Activated CD4-positive, alpha-beta T cell treated with anti-CD3 and anti-CD28 coated beads, Interleukin-2, amount 50 U/mL, for 4 hours (primary cell): ENCODE measurements around the gene FHOD3.
"Not testable (repeated sequence)": the region's sequence is repeated elsewhere in the genome, so short reads cannot be mapped to it uniquely, and the experiment has no call there.

Source experiments
- DNase-seq, 2 experiments: peaks; one replicate each; pipeline ENCODE4 v3.0.0-alpha.2; 2020

FHOD3 gene

DNA sequence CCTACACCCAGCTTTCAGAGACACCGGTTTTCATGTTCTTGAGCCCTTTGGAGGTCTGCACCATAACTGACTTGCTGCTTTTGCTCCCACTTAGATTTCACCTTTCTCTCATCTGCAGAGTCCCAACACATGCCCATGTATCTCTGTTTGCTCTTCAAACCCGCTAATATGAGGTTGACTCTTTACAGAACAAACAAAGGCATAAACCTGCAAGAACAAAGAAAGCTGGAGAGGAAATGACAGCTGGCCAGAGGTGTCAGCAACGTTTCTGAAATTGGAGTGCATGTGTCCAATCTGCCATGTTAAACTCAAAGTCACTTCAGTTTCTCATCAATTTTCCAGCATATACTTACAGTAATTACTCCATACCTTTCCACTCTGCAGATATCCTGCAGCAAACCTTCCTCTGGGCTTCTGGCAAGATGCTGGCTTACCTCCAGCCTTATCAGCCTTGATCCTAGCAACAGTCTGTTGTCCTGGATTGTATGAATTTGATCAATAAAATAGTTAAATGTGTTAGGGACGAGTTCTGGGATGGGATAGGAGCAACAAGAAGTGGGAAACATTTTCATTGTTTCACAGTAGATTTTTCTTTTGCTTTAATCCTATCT is 157.4 kb downstream of the FHOD3 start:
- no peak for DNase-seq

DNA sequence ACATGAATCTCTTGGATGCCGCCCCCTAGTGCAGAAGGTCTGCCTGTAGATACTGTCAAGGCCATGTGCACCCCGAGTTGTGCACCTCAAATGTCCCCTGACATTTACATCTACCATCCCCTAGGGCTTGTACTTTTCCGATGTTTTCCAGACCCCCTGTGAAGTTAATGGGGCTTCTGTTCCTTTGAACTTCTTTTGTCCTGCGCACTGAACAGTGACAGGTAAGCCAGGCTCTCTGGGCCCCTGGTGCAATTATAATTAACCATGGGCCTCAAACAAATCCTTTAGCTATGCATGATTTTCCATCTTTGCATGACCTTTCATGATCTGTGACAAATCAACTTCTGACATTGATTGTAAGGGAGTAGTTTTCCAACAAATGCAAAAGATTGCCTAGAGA is 158.4 kb downstream of the FHOD3 start:
- DNase-seq: no peak

DNA sequence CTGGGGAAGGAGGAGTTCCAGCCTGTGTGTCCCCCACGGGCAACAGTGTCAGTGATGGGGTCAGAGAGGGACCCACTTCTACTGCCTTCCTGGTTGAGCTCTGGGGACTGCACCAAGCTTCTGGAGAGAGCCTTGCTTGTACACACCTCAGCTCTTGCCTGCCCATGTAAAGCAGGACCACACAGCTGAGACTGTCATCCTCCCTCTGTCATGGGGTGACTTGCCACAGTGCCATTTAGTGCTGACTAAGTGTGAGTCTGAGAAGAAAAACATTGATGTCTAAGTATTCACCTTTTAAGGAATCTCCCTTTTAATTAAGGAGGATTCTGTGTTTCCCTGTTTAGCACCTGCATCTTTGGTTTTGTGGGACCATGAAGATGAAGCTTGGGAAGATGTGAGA is 159.1 kb downstream of the FHOD3 start:
- DNase-seq: no peak

DNA sequence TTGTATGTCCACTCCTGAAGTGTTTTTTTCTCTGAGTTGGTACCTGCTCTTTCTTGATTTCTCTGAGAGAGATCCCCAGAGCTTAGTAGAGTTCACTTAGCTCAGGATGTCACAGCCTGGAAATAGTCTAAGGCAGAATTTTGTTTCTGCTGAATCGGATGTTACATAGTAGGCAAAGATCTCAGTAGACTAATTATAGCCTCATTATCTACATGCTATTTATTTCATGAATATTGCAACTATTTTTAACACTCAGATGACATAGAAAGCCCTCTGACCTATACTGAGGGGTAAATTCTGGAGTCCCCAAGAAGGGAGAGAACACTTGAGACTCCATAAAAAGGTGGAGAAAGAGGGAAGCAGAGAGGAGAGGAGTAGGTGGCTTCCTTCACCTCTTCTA is 160.2 kb downstream of the FHOD3 start:
- DNase-seq: no peak

GRCh38 chr18:36458306-36458705 is 160.8 kb downstream of the FHOD3 start:
- no peak for DNase-seq

DNA sequence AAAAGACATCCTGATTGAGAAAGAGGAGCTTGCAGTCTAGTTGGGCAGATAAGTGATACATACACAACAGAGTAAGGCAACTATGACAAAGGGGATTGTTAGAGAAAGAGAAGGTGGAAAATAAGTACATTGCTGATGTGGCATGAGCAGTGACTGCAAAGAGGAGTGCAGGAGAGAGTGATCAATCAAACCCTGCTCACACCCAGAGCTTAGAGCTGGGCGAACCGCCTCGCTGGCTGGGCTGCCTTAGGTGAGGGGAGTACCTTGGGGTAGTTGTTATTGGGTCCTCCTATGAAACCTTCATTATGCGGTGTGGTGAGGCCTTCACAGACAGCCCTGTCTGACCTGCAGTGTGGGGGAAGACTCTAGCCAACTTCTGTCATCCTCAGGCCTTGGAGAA is 161.7 kb downstream of the FHOD3 start:
- no peak for DNase-seq

DNA sequence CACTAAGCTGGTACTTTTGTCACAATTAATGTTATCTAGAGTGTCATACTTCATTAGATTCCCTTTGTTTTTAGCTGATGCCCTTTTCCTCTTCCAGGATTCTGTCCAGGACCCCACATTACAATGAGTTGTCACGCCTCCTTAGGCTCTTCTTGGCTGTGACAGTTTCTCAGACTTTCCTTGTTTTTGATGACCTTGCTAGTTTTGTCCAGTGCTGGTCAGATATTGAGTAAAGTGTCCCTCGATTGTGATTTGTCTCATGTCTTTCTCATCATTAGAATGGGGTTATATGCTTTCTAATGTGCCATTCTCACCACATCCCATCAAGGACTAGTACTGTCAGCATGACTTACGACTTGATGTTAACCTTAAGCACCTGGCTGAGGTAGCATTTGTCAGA is 162.3 kb downstream of the FHOD3 start:
- DNase-seq: no peak

DNA sequence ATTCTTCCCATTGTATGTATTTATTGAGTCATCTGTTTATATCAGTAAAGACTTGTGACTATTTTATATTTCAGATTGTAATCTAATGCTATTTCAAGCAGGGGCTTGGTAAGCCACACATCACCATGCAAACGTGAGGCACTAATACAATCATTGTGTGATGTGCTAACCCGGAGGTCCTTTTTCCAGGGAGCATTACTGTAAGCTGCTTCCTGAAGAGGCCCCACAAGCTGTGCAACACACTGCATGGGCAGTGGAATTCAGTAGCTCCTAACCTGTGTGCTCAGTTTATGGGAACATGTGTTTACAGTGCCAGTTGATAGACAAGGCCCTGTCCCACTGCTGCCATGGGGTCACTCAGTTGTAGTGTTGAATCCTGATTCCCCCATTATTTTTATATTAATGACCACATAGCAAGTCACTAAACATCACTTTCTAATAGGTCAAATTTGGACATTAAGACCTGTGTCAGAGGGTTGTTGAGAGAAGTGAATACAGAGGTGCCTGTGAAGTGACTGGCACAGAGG is 162.9 kb downstream of the FHOD3 start:
- DNase-seq: no peak

- DNase-seq: no peak
Observed at GRCh38 chr18:36460854-36461253, 163.3 kb downstream of the FHOD3 start.

GRCh38 chr18:36461551-36461987 is 164.1 kb downstream of the FHOD3 start:
- no peak for DNase-seq

GRCh38 chr18:36463516-36463915 is 166.0 kb downstream of the FHOD3 start:
- not testable (repeated sequence) for DNase-seq

DNA sequence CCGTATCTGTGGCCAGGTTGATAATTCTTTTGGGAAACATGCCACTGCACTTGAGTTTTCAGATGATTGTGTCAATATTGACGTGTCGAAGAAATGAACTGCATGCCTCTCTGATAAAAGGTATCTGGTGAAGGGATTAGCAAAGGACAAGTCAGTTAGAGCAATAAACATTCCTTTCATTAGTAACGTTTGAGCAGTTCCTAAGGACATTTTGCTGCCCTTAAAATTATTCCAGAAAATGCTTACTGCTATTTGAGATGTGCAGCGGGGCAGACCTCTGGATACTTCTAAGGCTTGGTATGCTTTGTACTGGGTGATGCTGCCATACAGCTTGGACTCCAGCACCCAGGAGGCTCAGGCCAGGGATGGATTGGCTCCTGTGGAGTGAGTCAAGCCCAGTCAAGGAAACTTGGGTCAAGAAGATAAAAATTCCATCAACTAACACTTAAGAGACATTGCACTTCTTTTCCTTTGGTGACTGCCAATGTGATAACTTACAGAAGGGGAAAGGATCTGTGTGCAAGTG is 166.7 kb downstream of the FHOD3 start:
- no peak for DNase-seq

DNA sequence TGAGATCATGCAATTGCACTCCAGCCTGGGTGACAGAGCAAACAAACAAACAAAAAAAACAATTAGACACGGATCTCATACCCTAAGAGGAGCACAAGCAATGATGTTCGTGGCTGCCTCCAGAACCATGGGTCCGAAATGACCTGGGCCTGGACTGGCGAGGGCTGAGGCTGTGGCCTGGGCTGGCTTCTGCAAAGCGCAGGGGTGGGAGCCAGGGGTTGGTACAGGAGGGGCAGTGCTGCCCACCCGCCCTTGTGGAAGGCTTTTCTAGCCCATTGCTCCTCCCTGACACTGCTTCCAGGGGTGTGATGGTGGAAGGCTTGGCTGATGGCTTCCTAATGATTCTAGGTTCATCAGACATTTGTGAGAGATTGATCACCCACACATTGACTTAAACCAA is 167.8 kb downstream of the FHOD3 start:
- no peak for DNase-seq

GRCh38 chr18:36465970-36466369 is 168.5 kb downstream of the FHOD3 start:
- no peak for DNase-seq

DNA sequence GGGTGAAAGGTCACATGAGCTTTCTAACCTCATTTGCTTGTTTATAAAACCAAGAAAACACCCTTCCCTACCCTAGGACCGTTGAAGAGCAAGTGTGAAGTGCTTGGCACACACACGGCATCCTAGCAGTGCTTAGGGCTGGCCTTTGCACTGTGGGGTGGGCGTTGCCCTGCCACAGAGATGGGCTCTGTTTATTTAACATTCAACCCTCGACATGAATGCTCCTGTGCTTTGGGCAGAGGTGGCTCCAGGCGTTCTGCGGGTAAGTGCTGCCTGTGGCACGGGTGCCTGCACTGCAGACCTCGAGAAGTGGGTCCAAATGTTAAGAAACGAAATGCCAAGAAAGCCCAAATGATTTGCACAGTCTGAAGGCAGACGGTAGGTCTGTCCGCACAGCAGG is 170.1 kb downstream of the FHOD3 start:
- no peak for DNase-seq

DNA sequence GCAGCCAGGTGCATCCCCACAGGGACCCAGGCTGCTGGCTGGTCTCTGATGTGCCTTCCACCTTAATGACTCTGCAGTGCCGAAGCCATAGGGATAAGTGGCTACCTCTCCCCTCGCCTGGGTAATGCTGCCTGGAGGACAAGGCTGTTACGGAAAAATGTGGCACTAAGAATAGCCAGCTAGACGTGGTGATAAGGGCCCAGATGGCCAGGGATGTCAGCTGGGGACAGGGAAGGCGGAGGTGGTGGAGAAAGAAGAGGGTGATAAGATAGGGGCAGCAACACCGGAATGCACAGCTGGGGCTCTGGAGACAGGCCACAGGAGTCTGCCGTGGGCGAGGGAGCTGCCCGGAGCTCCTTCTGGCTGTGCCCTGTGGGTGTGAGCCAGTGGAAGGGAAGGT is 170.6 kb downstream of the FHOD3 start:
- DNase-seq: no peak

DNA sequence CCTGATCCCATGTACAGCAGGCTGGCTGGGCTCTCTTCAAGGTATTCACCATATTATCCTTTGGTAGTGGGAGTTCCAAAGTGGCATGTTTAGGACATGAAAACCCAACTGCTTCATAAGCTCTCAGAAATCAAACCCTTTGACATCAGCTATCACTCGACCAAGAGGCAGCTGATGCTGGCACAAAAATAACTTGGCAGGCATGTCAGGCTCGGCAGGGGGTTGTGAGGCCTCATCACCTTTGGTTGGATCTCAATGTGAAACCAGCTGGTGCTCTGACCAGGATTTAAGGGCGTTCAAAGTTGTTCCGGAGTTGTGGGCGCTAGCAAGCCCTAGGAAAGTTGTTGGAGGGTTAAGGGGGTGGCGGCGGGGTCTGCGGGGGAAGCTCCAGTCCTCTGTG is 171.9 kb downstream of the FHOD3 start:
- DNase-seq: no peak

DNA sequence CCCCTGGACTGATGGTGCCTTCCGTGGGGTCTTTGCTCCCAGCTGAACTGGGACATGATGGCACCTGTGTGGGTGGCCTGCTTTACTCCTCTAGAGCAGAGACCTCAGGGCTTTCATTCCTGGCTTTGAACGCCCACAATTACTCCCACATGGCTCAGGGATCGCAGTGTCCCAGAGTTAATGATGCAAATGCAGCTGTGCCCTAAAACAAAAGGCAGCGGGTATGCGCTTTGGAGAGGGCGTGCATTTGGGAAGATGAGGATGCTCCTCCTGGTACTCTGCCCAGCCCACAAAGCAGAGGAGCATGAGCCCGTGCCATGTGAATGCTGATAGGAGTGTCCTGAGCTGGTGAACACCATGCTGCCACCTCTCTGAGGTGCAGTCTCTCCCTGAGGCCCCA is 173.4 kb downstream of the FHOD3 start:
- no peak for DNase-seq

GRCh38 chr18:36471393-36471792 is 173.9 kb downstream of the FHOD3 start:
- no peak for DNase-seq

DNA sequence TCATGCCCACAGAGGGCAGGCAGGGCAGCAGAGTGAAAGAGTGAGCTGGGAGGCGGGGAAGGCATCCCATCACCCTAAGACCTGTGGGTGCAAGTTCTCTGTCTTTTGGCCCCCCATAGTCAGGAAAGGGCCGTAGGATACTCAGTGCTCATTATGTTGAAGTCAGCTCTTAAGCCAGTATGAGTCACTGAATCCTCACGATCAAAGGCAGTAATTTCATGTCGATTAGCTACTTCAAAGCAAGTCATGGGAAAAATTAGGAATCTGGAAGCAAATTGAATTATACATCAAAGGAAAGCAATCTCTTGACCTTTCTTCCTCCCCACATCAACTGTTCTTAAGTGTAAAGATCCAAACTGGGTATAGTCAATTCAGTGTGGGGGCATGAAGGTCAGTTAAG is 178.9 kb downstream of the FHOD3 start:
- DNase-seq: no peak

DNA sequence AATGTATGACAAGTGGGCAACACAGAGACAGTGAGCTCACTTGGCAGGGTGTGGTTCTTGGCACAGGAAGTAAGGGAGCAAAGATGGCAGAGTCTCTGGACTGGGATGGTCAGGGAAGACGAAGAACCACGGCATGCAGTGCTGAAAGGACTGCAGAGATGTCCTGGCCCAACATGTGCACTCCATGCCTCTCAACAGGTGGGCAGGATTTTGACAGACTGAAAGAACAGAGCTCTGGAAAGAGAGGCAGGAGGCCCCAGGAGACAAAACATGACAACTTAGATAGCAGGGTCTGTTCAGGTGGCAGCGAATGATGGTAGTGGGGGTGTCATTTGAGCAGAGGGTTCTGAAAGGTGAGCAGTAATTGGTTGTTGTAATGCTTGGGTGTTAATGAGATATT is 180.3 kb downstream of the FHOD3 start:
- DNase-seq: no peak

GRCh38 chr18:36481201-36481657 is 183.7 kb downstream of the FHOD3 start:
- no peak for DNase-seq

GRCh38 chr18:36481935-36482334 is 184.4 kb downstream of the FHOD3 start:
- no peak for DNase-seq

- DNase-seq: no peak
Observed at GRCh38 chr18:36484591-36484990, 187.1 kb downstream of the FHOD3 start.

GRCh38 chr18:36485772-36486171 is 188.3 kb downstream of the FHOD3 start:
- no peak for DNase-seq
